Stimulated activated CD8-positive, alpha-beta memory T cell treated with anti-CD3 and anti-CD28 coated beads, Interleukin-12 subunit alpha, Interleukin-12 subunit beta, amount 100 ng/mL, for 24 hours (primary cell): ENCODE results near the gene ABCC9.

Source experiments
- DNase-seq: peaks from one replicate; pipeline ENCODE4 v3.0.0-alpha.2; 2020; ENCODE audit errors: extremely low read depth

ABCC9 gene

GRCh38 chr12:21774358-21775132 is 166.7 kb downstream of the ABCC9 start, which contains the start of gene KCNJ8:
TSS of gene KCNJ8 (minus strand) at chr12:21774706. CDS start at chr12:21773616, 1,090 bp downstream.
- DNase-seq, result no peak

GRCh38 chr12:21773806-21774205 is 167.4 kb downstream of the ABCC9 start:
- no peak for DNase-seq

GRCh38 chr12:21773263-21773741 is 167.9 kb downstream of the ABCC9 start:
- no peak for DNase-seq

DNA sequence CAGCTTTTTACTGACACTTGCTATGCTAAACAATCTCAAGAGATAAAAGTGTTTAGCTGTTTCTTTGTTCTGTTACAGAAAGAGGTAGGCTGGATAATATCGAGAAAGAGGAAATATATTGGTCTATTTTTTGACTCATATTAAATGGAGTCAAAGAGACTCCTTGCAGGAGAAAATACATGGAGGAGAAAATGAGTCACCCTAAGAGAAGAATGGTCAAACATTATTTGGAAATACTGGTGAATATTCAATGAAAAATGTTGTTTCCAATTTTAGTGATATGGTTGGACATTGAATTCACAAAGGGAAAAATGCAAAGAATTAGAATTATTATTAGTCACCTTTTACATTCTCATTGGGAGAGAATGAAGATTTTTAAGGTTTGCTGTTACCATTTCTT is 169.9 kb downstream of the ABCC9 start:
- DNase-seq, result no peak

GRCh38 chr12:21769307-21769706 is 171.9 kb downstream of the ABCC9 start:
- no peak for DNase-seq

DNA sequence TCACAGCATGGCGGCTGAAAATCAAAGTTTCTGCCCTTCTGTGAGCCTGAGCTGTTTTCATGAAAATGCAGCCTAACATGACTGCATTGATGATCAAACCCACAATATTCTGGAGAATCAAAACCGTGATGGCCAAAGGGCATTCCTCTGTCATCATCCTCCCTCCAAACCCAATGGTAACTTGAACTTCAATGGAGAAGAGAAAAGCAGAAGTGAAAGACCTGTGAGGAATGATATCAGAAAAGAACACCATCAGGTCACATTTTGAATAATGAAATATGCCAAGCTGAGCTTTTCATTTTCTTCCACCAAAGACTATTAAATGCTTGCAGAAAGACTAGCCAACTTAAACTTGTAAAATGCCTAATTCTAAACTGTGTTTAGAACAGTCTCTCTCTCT is 174.8 kb downstream of the ABCC9 start:
- DNase-seq, result no peak

- DNase-seq, result no peak
Observed at GRCh38 chr12:21764950-21765349, 176.3 kb downstream of the ABCC9 start.

GRCh38 chr12:21764065-21764464 is 177.2 kb downstream of the ABCC9 start:
- DNase-seq, result no peak

DNA sequence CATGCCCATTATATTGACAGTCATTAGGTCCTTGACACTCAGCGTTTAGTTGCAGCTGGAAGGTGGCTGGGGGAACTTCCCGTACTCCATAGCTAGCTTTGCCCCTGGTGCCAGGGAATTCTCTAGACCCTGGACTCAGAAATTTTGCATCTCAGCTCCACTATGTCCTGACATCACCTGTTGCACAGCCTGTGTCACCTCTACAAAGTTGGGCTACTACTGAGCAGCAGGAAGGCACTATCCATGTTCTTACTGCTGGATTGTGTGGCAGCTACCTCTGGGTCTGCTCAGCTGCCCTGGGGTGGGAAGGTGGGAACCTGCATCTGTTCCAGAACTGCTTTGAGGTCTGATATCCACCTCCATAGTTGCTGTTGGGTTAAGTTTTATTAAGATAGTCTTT is 177.7 kb downstream of the ABCC9 start:
- no peak for DNase-seq

GRCh38 chr12:21759737-21760136 is 181.5 kb downstream of the ABCC9 start:
- no peak for DNase-seq

DNA sequence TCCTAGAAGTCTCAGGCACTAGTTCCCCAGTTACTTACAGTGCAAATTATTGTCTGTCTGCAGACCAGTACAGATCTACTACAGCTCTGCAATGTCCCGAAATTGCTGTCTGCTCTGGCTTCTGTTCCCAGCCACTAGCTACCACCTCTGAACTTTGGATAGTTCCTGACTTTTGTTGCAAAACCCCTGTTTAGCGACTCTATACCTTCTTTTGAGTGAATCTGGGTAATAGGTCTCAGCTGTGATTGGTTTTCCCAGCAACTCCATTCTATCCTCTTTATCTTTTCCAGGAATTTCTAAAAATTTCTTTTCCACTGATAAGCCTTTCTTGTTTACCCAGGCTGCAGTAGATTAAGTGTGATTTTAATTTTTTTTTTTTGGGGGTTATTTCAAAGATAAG is 183.5 kb downstream of the ABCC9 start:
- DNase-seq, result no peak

GRCh38 chr12:21756699-21757098 is 184.5 kb downstream of the ABCC9 start:
- no peak for DNase-seq

- DNase-seq, result no peak
Observed at GRCh38 chr12:21751517-21751916, 189.7 kb downstream of the ABCC9 start.
